CD4-positive, CD25-positive, alpha-beta regulatory T cell (primary cell): ENCODE results near the gene SMAD2. TPM values are rescaled to one million over a fixed set of nuclear protein-coding genes. Genes with fewer than 3 reads are reported as not detected.
"Not testable (repeated sequence)": the region's sequence is repeated elsewhere in the genome, so short reads cannot be mapped to it uniquely, and the experiment has no call there.

ENCODE experiments used
- ATAC-seq, 2 donors: fragments of 150-1000 bp; cut with Tn5 transposase; one replicate each; pipeline ENCODE4 v1.10.0; 2021; ENCODE audit warnings: low read depth in 2 of 2, moderate number of reproducible peaks in 2 of 2, moderate library complexity in 1 of 2
- DNase-seq, 3 donors: peaks; one replicate each; pipeline versions ENCODE4 v3.0.0 to v3.0.0-alpha.2; 2012 to 2022; ENCODE audit warnings: mixed read lengths in 1 of 3
- H3K27ac ChIP-seq: one replicate; pipeline ENCODE4 v1.7.0; 2013; ENCODE audit warnings: mild to moderate bottlenecking, low read length; ENCODE audit not compliant: insufficient read depth, poor library complexity, severe bottlenecking
- H3K27me3 ChIP-seq: one replicate; pipeline ENCODE4 v1.7.0; 2013; ENCODE audit warnings: low read length; ENCODE audit not compliant: control insufficient read depth, insufficient read depth
- H3K36me3 ChIP-seq: one replicate; pipeline ENCODE4 v1.7.0; 2013; ENCODE audit warnings: mild to moderate bottlenecking, low read length, moderate library complexity; ENCODE audit not compliant: control insufficient read depth, insufficient read depth
- H3K4me1 ChIP-seq: 2 replicates; pipeline ENCODE4 v1.7.0; 2013; ENCODE audit warnings: mild to moderate bottlenecking, low read length; ENCODE audit not compliant: insufficient read depth, control insufficient read depth, poor library complexity, severe bottlenecking
- H3K4me3 ChIP-seq: one replicate; pipeline ENCODE4 v1.7.0; 2013; ENCODE audit warnings: low read depth, mild to moderate bottlenecking, low read length, moderate library complexity
- H3K9me3 ChIP-seq, 2 experiments: 1 replicate in 1 of 2; 2 replicates in 1 of 2; pipeline ENCODE4 v1.7.0; 2013; ENCODE audit warnings: low read length in 2 of 2, mild to moderate bottlenecking in 1 of 2, moderate library complexity in 1 of 2; ENCODE audit not compliant: control insufficient read depth in 2 of 2
- H3K27ac Mint-ChIP-seq, 3 donors: one replicate each; pipeline ENCODE4 v1.8.0; 2020 to 2022; ENCODE audit warnings: mild to moderate bottlenecking in 3 of 3, mixed read lengths in 3 of 3, moderate library complexity in 2 of 3
- H3K27me3 Mint-ChIP-seq: one replicate; pipeline ENCODE4 v1.8.0; 2022; ENCODE audit warnings: mild to moderate bottlenecking, mixed read lengths
- H3K36me3 Mint-ChIP-seq: one replicate; pipeline ENCODE4 v1.8.0; 2020; ENCODE audit warnings: mixed read lengths
- H3K4me1 Mint-ChIP-seq, 4 donors: one replicate each; pipeline ENCODE4 v1.8.0; 2020 to 2022; ENCODE audit warnings: mixed read lengths in 4 of 4, mild to moderate bottlenecking in 1 of 4
- H3K4me3 Mint-ChIP-seq, 4 donors: one replicate each; pipeline ENCODE4 v1.8.0; 2020 to 2022; ENCODE audit warnings: mild to moderate bottlenecking in 4 of 4, mixed read lengths in 4 of 4, moderate library complexity in 3 of 4
- H3K9me3 Mint-ChIP-seq, 7 donors: one replicate each; pipeline ENCODE4 v1.8.0; 2020 to 2022; ENCODE audit warnings: mixed read lengths in 7 of 7, mild to moderate bottlenecking in 3 of 7, moderate library complexity in 2 of 7
- polyA plus RNA-seq, 4 donors: library from polyadenylated mRNA; unstranded; fragments of 300-500 nt; fragmentation: Illumina TruSeq; gene quantifications; one replicate each; pipeline ENCODE4 v1.2.3, GENCODE V29; 2021
- total RNA-seq: library from RNA; stranded (reverse); gene quantifications from one replicate; pipeline ENCODE4 v1.2.3, GENCODE V29; 2022

The SMAD2 gene
- total and polyA plus RNA-seq, 5 donors from 2014 or later = 78.1 to 115 (median 94.5) TPM

GRCh38 chr18:47831351-47831750, 99.1 kb downstream of the SMAD2 start:
- Mint-ChIP-seq H3K9me3 (peaks cover 0 to 4% (median 0%) of the 10 kb centered on the region in 7 donors), H3K36me3 (peaks cover 28% of the 10 kb centered on the region)
- no peak for ATAC-seq

GRCh38 chr18:47830772-47831171, 99.7 kb downstream of the SMAD2 start:
- no peak overlapping the region for H3K4me3 ChIP-seq
- H3K4me1 ChIP-seq = no peaks in the 10 kb centered on the region
- peaks cover 9% of the 10 kb centered on the region for H3K36me3 ChIP-seq
- H3K36me3 Mint-ChIP-seq = peaks cover 29% of the 10 kb centered on the region
- H3K9me3 Mint-ChIP-seq = peaks cover 0 to 4% (median 0%) of the 10 kb centered on the region in 7 donors
- H3K4me3 Mint-ChIP-seq = no peak overlapping the region
- no peak overlapping the region for H3K27ac ChIP-seq
- no peaks in the 10 kb centered on the region for H3K9me3 ChIP-seq
- no peaks in the 10 kb centered on the region for H3K27me3 ChIP-seq
- ATAC-seq (no peak), DNase-seq (no peak)
- peak overlapping the region in 1 of 3 donors; percentile 13 for H3K27ac Mint-ChIP-seq
- no peaks in the 10 kb centered on the region for H3K27me3 Mint-ChIP-seq
- H3K4me1 Mint-ChIP-seq = peaks cover 6 to 11% (median 7%) of the 10 kb centered on the region in 4 donors

More at GRCh38 chr18:47831351-47831750, 99.1 kb downstream of the SMAD2 start:
- Histone ChIP-seq H3K4me1 (no peaks in the 10 kb centered on the region), H3K9me3 (no peaks in the 10 kb centered on the region), H3K4me3 (no peak overlapping the region), H3K27ac (no peak overlapping the region), H3K27me3 (no peaks in the 10 kb centered on the region), H3K36me3 (peaks cover 11% of the 10 kb centered on the region)
- Mint-ChIP-seq H3K27ac (peak overlapping the region in 1 of 3 donors; percentile 5), H3K4me3 (no peak overlapping the region), H3K4me1 (peaks cover 6 to 11% (median 7%) of the 10 kb centered on the region in 4 donors), H3K27me3 (no peaks in the 10 kb centered on the region)
- DNase-seq = no peak

GRCh38 chr18:47829831-47830230, 100.6 kb downstream of the SMAD2 start:
- H3K36me3 ChIP-seq = peaks cover 9% of the 10 kb centered on the region
- H3K4me1 ChIP-seq = no peaks in the 10 kb centered on the region
- H3K27ac ChIP-seq = no peak overlapping the region
- peaks cover 6 to 11% (median 7%) of the 10 kb centered on the region in 4 donors for H3K4me1 Mint-ChIP-seq
- H3K27me3 Mint-ChIP-seq = no peaks in the 10 kb centered on the region
- ATAC-seq (no peak), DNase-seq (no peak)
- peaks cover 0 to 4% (median 0%) of the 10 kb centered on the region in 7 donors for H3K9me3 Mint-ChIP-seq
- H3K4me3 Mint-ChIP-seq = no peak overlapping the region
- no peak overlapping the region for H3K27ac Mint-ChIP-seq
- H3K36me3 Mint-ChIP-seq = peaks cover 28% of the 10 kb centered on the region
- no peaks in the 10 kb centered on the region for H3K27me3 ChIP-seq
- H3K9me3 ChIP-seq = no peaks in the 10 kb centered on the region
- no peak overlapping the region for H3K4me3 ChIP-seq

- H3K4me3 ChIP-seq, H3K27me3 ChIP-seq, H3K9me3 Mint-ChIP-seq, DNase-seq, H3K9me3 ChIP-seq, H3K36me3 ChIP-seq, H3K4me3 Mint-ChIP-seq, H3K27ac ChIP-seq, H3K4me1 ChIP-seq, H3K27ac Mint-ChIP-seq, ATAC-seq, H3K27me3 Mint-ChIP-seq: not testable (repeated sequence)
- Mint-ChIP-seq H3K36me3 (peaks cover 26% of the 10 kb centered on the region), H3K4me1 (peaks cover 0 to 11% (median 3%) of the 10 kb centered on the region in 4 donors)
Measured at GRCh38 chr18:47828031-47828430, 102.4 kb downstream of the SMAD2 start.

DNA sequence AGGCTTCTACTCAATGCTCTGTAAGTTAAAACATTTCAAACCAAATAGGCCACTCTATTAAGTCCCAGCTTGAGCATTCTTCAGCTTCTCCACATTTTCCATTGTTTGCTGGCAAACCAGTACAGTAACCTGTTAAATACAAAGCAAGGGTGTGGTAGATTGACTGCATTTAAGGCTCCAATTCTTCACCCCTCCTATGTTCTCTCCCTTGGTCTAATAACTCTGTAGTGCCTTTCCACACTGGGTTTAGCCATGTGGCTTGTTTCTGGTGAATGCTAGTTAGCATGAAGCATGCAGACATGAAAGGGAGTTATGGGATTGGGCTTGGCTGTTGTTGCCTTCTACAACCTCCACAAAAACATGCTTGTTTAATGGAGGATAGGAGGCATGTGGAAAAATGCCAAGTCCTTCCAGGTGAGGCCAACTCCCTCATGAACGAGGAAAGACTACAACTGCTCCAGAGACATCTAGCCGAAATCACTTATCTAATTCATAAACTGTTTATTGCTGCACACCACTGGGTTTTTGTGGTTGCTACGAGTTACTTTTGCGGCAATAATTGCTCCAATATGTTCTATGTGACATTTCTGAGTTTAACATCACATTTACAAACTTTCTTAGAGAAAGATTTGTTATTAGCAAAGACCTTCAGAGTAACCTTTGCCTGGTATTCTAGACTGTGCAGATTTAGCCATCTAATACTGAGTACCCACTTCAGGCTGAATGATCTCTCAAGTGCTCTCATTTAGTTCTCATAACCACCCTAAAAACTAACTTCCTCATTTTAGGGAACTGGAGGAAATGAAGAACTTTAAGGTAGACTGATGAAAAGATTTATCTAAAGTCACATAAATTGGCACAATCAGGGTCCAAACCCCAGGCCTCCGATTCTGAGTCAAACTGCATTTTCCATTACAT, 104.0 kb downstream of the SMAD2 start:
- Mint-ChIP-seq H3K27ac (no peak overlapping the region), H3K36me3 (peaks cover 26% of the 10 kb centered on the region)

GRCh38 chr18:47821314-47821713, 109.1 kb downstream of the SMAD2 start:
- Mint-ChIP-seq H3K27me3 (no peaks in the 10 kb centered on the region), H3K27ac (no peak overlapping the region), H3K4me1 (peaks cover 0 to 6% (median 1%) of the 10 kb centered on the region in 4 donors), H3K36me3 (peaks cover 8% of the 10 kb centered on the region), H3K9me3 (no peaks in the 10 kb centered on the region), H3K4me3 (no peak overlapping the region)
- no peak for ATAC-seq
- H3K9me3 ChIP-seq = no peaks in the 10 kb centered on the region
- no peak overlapping the region for H3K4me3 ChIP-seq
- H3K27me3 ChIP-seq = no peaks in the 10 kb centered on the region
- H3K27ac ChIP-seq = no peak overlapping the region
- no peaks in the 10 kb centered on the region for H3K4me1 ChIP-seq
- H3K36me3 ChIP-seq = no peaks in the 10 kb centered on the region
- no peak for DNase-seq

More for the DNA sequence above, 104.0 kb downstream of the SMAD2 start:
- H3K27me3 Mint-ChIP-seq = no peaks in the 10 kb centered on the region
- peaks cover 5% of the 10 kb centered on the region for H3K36me3 ChIP-seq
- no peak overlapping the region for H3K4me3 Mint-ChIP-seq
- no peaks in the 10 kb centered on the region for H3K9me3 ChIP-seq
- no peaks in the 10 kb centered on the region for H3K27me3 ChIP-seq
- ATAC-seq (no peak), DNase-seq (no peak)
- no peaks in the 10 kb centered on the region for H3K4me1 ChIP-seq
- H3K9me3 Mint-ChIP-seq = peaks cover 0 to 4% (median 0%) of the 10 kb centered on the region in 7 donors
- H3K27ac ChIP-seq = no peak overlapping the region
- peaks cover 0 to 5% (median under 1%) of the 10 kb centered on the region in 4 donors for H3K4me1 Mint-ChIP-seq
- H3K4me3 ChIP-seq = no peak overlapping the region

GRCh38 chr18:47817795-47818077, 112.7 kb downstream of the SMAD2 start:
- H3K27me3 Mint-ChIP-seq = no peaks in the 10 kb centered on the region
- H3K4me3 Mint-ChIP-seq = no peak overlapping the region
- H3K27ac ChIP-seq = no peak overlapping the region
- no peak overlapping the region for H3K27ac Mint-ChIP-seq
- H3K4me1 ChIP-seq = no peaks in the 10 kb centered on the region
- ATAC-seq = no peak
- H3K4me1 Mint-ChIP-seq = peaks cover 0 to 10% (median 0%) of the 10 kb centered on the region in 4 donors
- H3K9me3 ChIP-seq = no peaks in the 10 kb centered on the region
- H3K9me3 Mint-ChIP-seq = no peaks in the 10 kb centered on the region
- peaks cover 9% of the 10 kb centered on the region for H3K36me3 Mint-ChIP-seq
- DNase-seq = no peak
- H3K4me3 ChIP-seq = no peak overlapping the region
- no peaks in the 10 kb centered on the region for H3K27me3 ChIP-seq
- H3K36me3 ChIP-seq = no peaks in the 10 kb centered on the region
